Caki2 (cell line): ENCODE results near the gene CYP2C8. TPM values are rescaled to one million over a fixed set of nuclear protein-coding genes. Genes with fewer than 3 reads are reported as not detected.
"Not testable (repeated sequence)": the region's sequence is repeated elsewhere in the genome, so short reads cannot be mapped to it uniquely, and the experiment has no call there.

Experiments
- DNase-seq: peaks from one replicate; pipeline ENCODE4 v3.0.0-alpha.2; 2015; ENCODE audit warnings: low read depth
- in situ Hi-C: cut with HindIII; loops from 2 replicates; pipeline ENCODE4 v1.10.0; 2016; ENCODE audit warnings: low sequenced_read_pairs, low pct_unique_long_range_greater_than_20kb, mixed read lengths
- total RNA-seq: library from RNA; depleted of rRNA; stranded (reverse); fragments of >200 nt; shearing (Covaris generic); gene quantifications from 2 replicates; pipeline ENCODE4 v1.2.3, GENCODE V29; 2014; ENCODE audit warnings: low replicate concordance; rRNA removed

CYP2C8 gene
- total RNA-seq: 0.24 TPM in 1 of 2 replicates, not detected in the other

- in situ Hi-C loops: no loop called here
- no peak for DNase-seq
Measured at GRCh38 chr10:95069286-95069685, at the start of gene CYP2C8. Gene CYP2C8 (minus strand): TSS chr10:95069497. CDS start chr10:95069402, 95 bp downstream.

GRCh38 chr10:95116869-95117269, 47.6 kb upstream of the CYP2C8 start:
- in situ Hi-C loops: no loop called here
- DNase-seq: no peak

GRCh38 chr10:95110823-95111222, 41.5 kb upstream of the CYP2C8 start:
- in situ Hi-C loops, DNase-seq: not testable (repeated sequence)

- in situ Hi-C loops: no loop called here
- DNase-seq: no peak
Measured at GRCh38 chr10:95097805-95098204, 28.5 kb upstream of the CYP2C8 start.

GRCh38 chr10:95096143-95096542, 26.8 kb upstream of the CYP2C8 start:
- in situ Hi-C loops: no loop called here
- DNase-seq: no peak

GRCh38 chr10:95079626-95080025, 10.3 kb upstream of the CYP2C8 start:
- DNase-seq, in situ Hi-C loops: not testable (repeated sequence)

GRCh38 chr10:95077556-95077955, 8.3 kb upstream of the CYP2C8 start:
- in situ Hi-C loops: no loop called here
- no peak for DNase-seq

- in situ Hi-C loops: no loop called here
- no peak for DNase-seq
Measured at GRCh38 chr10:95071107-95071660, 1.9 kb upstream of the CYP2C8 start.

GRCh38 chr10:95064125-95064524, 5.2 kb downstream of the CYP2C8 start:
- DNase-seq, in situ Hi-C loops: not testable (repeated sequence)

- in situ Hi-C loops: no loop called here
Measured at GRCh38 chr10:95056744-95057363, 12.4 kb downstream of the CYP2C8 start.

GRCh38 chr10:95049919-95050318, 19.4 kb downstream of the CYP2C8 start:
- no peak for DNase-seq
- in situ Hi-C loops: no loop called here

More at GRCh38 chr10:95056744-95057363, 12.4 kb downstream of the CYP2C8 start:
- DNase-seq: no peak

GRCh38 chr10:95048206-95048605, 21.1 kb downstream of the CYP2C8 start:
- in situ Hi-C loops: no loop called here
- DNase-seq: no peak

- no peak for DNase-seq
- in situ Hi-C loops: no loop called here
Measured at GRCh38 chr10:95039281-95039680, 30.0 kb downstream of the CYP2C8 start.

GRCh38 chr10:95035332-95036295, 33.7 kb downstream of the CYP2C8 start:
- no peak for DNase-seq
- in situ Hi-C loops: no loop called here

- no peak for DNase-seq
- in situ Hi-C loops: no loop called here
Measured at GRCh38 chr10:95034401-95034800, 34.9 kb downstream of the CYP2C8 start.

- no peak for DNase-seq
- in situ Hi-C loops: no loop called here
Measured at GRCh38 chr10:95031656-95032055, 37.6 kb downstream of the CYP2C8 start.

GRCh38 chr10:95026461-95026860, 42.8 kb downstream of the CYP2C8 start:
- DNase-seq: no peak
- in situ Hi-C loops: no loop called here

GRCh38 chr10:94997741-94998174, 71.5 kb downstream of the CYP2C8 start:
- no peak for DNase-seq
- in situ Hi-C loops: no loop called here

GRCh38 chr10:94992811-94993210, 76.5 kb downstream of the CYP2C8 start:
- in situ Hi-C loops: no loop called here
- no peak for DNase-seq
